Osteoblast (primary cell): ENCODE results near the gene SCUBE1. TPM values are rescaled to one million over a fixed set of nuclear protein-coding genes. Genes with fewer than 3 reads are reported as not detected.

Experiments used
- DNase-seq: peaks from one replicate; pipeline ENCODE4 v3.0.0; 2011; ENCODE audit warnings: low spot score, mixed read lengths; ENCODE audit not compliant: insufficient read length; ENCODE audit errors: missing footprints
- H2AFZ ChIP-seq: 2 replicates; pipeline ENCODE4 v1.6.0; 2011; ENCODE audit warnings: mild to moderate bottlenecking, low read length
- H3K27ac ChIP-seq: 2 replicates; pipeline ENCODE4 v1.5.1; 2011; ENCODE audit warnings: mild to moderate bottlenecking, low read depth, low read length, moderate library complexity
- H3K27me3 ChIP-seq: 2 replicates; pipeline ENCODE4 v1.6.0; 2012; ENCODE audit warnings: mild to moderate bottlenecking, control low read depth, inconsistent platforms, low read length, moderate library complexity; ENCODE audit not compliant: insufficient read depth
- H3K36me3 ChIP-seq: 2 replicates; pipeline ENCODE4 v1.5.1; 2011; ENCODE audit warnings: mild to moderate bottlenecking, low read length, control low read depth, moderate library complexity; ENCODE audit not compliant: insufficient read depth
- H3K4me1 ChIP-seq: 2 replicates; pipeline ENCODE4 v1.5.1; 2011; ENCODE audit warnings: mild to moderate bottlenecking, low read length, control low read depth, moderate library complexity; ENCODE audit not compliant: insufficient read depth
- H3K4me2 ChIP-seq: 2 replicates; pipeline ENCODE4 v1.6.0; 2011; ENCODE audit warnings: mild to moderate bottlenecking, low read length; ENCODE audit not compliant: insufficient read depth
- H3K4me3 ChIP-seq: fragments of 200-600 bp; sonication (generic); 3 replicates; pipeline ENCODE4 v1.5.1; 2012; ENCODE audit warnings: mild to moderate bottlenecking, low read length, inconsistent platforms; ENCODE audit not compliant: insufficient read depth
- H3K79me2 ChIP-seq: 2 replicates; pipeline ENCODE4 v1.6.0; 2012; ENCODE audit warnings: mild to moderate bottlenecking, low read length, control low read depth, inconsistent platforms; ENCODE audit not compliant: insufficient read depth
- H3K9me3 ChIP-seq: 2 replicates; pipeline ENCODE4 v1.5.1; 2011; ENCODE audit warnings: low read depth, low read length, control low read depth
- H4K20me1 ChIP-seq: 2 replicates; pipeline ENCODE4 v1.6.0; 2012; ENCODE audit warnings: mild to moderate bottlenecking, low read length, control low read depth; ENCODE audit not compliant: insufficient read depth
- total RNA-seq: library from RNA; depleted of rRNA; stranded (reverse); fragments of >200 nt; gene quantifications from 2 replicates; pipeline ENCODE4 v1.2.3, GENCODE V29; 2012
- TF ChIP-seq, protein P1 (sequence below): IDR thresholded peaks from 2 replicates; pipeline ENCODE4 v1.5.1; 2011; ENCODE audit warnings: mild to moderate bottlenecking, low read depth, low read length, moderate library complexity; ENCODE audit errors: extremely low read depth

The SCUBE1 gene
- total RNA-seq, 1 donor = 2.2 TPM

DNA sequence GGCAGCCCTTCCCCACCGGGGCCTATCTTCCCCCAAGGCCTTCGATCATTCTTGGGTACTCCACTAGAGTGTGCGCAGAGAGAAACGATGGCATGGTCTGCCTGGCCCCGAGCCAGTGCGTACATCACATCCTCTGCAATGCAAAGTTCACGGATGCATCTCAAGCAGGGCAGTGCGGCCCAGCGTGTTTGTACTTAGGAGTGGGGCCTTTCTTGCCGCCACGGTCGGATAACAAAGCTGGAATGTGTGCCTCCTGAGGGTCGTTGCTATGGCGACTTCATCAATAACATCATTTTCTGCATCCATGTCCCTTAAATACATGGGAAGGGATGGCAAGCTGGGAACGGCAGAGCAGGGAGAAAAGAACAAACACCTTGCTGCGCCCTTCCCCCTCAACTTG is 73.9 kb downstream of the SCUBE1 start:
- Histone ChIP-seq H3K79me2 (no peaks in the 10 kb centered on the region), H3K4me2 (no peak overlapping the region), H3K9me3 (no peaks in the 10 kb centered on the region), H3K4me1 (no peaks in the 10 kb centered on the region), H3K27ac (no peak overlapping the region), H4K20me1 (no peaks in the 10 kb centered on the region), H3K36me3 (no peaks in the 10 kb centered on the region), H3K27me3 (peaks cover 8% of the 10 kb centered on the region), H2AFZ (no peak overlapping the region), H3K4me3 (no peak overlapping the region)
- no peak for DNase-seq
- TF ChIP-seq, protein P1, sequence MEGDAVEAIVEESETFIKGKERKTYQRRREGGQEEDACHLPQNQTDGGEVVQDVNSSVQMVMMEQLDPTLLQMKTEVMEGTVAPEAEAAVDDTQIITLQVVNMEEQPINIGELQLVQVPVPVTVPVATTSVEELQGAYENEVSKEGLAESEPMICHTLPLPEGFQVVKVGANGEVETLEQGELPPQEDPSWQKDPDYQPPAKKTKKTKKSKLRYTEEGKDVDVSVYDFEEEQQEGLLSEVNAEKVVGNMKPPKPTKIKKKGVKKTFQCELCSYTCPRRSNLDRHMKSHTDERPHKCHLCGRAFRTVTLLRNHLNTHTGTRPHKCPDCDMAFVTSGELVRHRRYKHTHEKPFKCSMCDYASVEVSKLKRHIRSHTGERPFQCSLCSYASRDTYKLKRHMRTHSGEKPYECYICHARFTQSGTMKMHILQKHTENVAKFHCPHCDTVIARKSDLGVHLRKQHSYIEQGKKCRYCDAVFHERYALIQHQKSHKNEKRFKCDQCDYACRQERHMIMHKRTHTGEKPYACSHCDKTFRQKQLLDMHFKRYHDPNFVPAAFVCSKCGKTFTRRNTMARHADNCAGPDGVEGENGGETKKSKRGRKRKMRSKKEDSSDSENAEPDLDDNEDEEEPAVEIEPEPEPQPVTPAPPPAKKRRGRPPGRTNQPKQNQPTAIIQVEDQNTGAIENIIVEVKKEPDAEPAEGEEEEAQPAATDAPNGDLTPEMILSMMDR = no peak

DNA sequence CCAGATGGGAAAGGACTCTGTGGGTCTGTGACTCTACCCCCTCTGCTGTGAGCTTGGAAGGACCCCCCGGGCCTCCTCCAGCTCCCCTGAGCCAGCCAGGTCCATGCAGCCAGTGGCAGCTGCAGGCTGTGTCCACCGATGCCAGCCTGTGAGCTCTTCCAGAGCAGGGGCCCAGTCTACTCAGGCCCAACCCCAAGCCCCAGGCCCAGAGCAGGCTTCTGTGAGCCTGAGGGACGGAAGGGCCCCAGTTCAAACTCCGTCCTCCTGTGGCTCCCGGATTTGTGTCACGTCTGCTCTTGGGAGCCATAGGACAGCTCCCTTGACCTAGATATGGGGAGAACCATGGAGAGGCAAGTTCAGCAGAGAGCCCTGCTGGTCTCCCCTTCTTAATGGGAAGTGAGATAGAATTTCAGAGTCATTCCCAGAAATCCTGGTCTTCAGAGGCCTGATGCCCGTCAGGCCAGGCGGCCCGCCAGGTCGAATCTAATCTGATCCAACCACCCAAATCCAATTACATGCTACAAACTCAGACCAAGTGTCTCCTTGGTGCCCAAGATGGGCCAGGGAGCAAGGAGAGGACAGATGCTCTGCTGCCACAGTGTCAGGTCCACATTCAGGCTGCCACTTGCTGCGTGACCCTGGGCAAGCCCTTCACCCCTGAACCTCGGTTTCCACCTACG is 75.1 kb downstream of the SCUBE1 start:
- Histone ChIP-seq H4K20me1 (no peaks in the 10 kb centered on the region), H3K36me3 (no peaks in the 10 kb centered on the region), H3K27me3 (peaks cover 16% of the 10 kb centered on the region), H3K4me1 (no peaks in the 10 kb centered on the region), H3K4me3 (no peak overlapping the region), H3K9me3 (no peaks in the 10 kb centered on the region), H2AFZ (no peak overlapping the region), H3K27ac (no peak overlapping the region), H3K79me2 (no peaks in the 10 kb centered on the region), H3K4me2 (no peak overlapping the region)
- no peak for DNase-seq
- TF ChIP-seq, protein P1 = no peak

GRCh38 chr22:43267332-43267980 is 75.7 kb downstream of the SCUBE1 start:
- no peak for DNase-seq
- H3K4me3 ChIP-seq = no peak overlapping the region
- H2AFZ ChIP-seq = no peak overlapping the region
- peaks cover 16% of the 10 kb centered on the region for H3K27me3 ChIP-seq
- no peaks in the 10 kb centered on the region for H3K36me3 ChIP-seq
- H3K9me3 ChIP-seq = no peaks in the 10 kb centered on the region
- H4K20me1 ChIP-seq = no peaks in the 10 kb centered on the region
- H3K4me1 ChIP-seq = no peaks in the 10 kb centered on the region
- no peak overlapping the region for H3K27ac ChIP-seq
- TF ChIP-seq, protein P1 = no peak
- H3K4me2 ChIP-seq = no peak overlapping the region
- no peaks in the 10 kb centered on the region for H3K79me2 ChIP-seq

GRCh38 chr22:43266076-43266475 is 77.1 kb downstream of the SCUBE1 start:
- H3K4me2 ChIP-seq = no peak overlapping the region
- no peaks in the 10 kb centered on the region for H4K20me1 ChIP-seq
- no peaks in the 10 kb centered on the region for H3K4me1 ChIP-seq
- DNase-seq = no peak
- TF ChIP-seq, protein P1 = no peak
- peaks cover 16% of the 10 kb centered on the region for H3K27me3 ChIP-seq
- no peak overlapping the region for H3K27ac ChIP-seq
- H3K4me3 ChIP-seq = no peak overlapping the region
- H3K9me3 ChIP-seq = no peaks in the 10 kb centered on the region
- H3K79me2 ChIP-seq = no peaks in the 10 kb centered on the region
- H2AFZ ChIP-seq = no peak overlapping the region
- no peaks in the 10 kb centered on the region for H3K36me3 ChIP-seq
